ENCODE results near the gene TSPAN15.

The TSPAN15 gene

DNA sequence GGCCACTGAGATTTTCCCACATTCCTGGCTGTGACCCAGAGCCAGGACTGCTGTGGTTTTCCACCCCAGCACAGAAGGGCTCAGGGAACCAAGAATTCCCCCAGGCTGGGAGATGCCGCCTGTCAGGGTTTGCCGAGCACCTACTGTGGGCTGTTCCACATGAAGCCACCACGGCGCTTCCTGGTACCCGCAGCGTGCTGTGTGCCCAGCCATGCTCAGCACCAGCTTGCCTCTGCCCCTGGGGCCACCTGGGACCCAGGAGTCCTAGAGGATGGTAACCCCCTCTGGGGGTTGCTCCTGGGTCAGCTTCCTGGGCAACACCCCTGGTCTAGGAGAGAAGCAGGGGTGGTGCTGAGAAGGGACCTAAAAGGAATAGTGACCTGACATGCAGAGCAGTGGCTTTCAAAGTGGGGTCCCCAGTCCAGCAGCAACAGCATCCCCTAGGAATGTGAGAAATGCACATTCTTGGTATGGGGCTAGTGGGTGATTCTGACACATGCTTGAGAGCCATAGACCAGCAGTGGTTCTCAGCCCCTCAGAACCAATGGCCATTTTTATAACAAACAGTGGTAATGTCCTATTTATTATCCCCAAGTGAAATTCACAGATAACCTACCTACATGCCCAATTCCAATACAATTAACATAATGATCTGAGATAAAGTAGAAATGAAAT lies 53.4 kb downstream of the TSPAN15 start:
- Histone ChIP-seq H3K9me3 (replicated peaks in 1 of 11) (no peaks in the 10 kb centered on the region), H3K27me3 (no peaks in the 10 kb centered on the region), H3K36me3 (peaks cover 0 to 52% (median 0%) of the 10 kb centered on the region in 11 experiments; a peak in 8 of 22 replicates), H3K27ac (no peak overlapping the region), H4K20me1 (no peaks in the 10 kb centered on the region), H3K4me3 (no peak overlapping the region), H3K9ac (peak overlapping the region in 1 of 11 experiments; percentile 0; a peak in 1 of 22 replicates), H3K4me1 (peaks cover 14 to 41% (median 21%) of the 10 kb centered on the region in 10 experiments), H3K4me2 (peak overlapping the region; percentile 6 to 59 (median 37); a peak in 17 of 22 replicates)
- TF ChIP-seq Cebpa-rat (IDR thresholded peaks at IDR 0.05), result no peak

DNA sequence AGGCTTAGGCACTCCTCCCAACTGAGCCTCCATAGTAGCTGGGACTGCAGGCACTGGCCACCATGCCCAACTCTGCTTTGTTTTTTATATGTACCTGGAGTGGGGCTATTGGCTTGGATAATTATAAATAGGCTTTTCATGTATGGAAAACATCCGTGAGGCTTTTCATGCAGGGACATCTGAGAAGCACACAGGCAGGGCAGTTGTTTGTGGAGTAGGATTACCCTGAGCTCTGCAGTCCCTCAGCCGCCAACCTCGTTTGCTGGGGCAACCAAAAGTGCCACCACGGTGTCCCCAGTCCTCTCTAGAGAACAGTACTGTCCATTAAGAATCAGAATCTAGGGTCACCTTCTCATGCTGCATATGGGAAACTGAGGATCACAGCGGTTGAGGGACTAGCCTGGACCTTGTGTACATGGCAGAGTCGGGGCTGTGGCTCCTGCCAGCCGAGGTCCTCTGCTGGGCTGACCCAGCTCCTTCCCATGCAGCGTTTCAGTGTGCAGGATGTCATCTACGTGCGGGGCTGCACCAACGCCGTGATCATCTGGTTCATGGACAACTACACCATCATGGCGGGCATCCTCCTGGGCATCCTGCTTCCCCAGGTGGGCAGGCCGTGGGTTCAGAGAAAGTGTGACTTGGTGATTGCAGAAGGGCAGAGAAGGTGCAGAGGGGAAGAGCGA lies 54.5 kb downstream of the TSPAN15 start:
- no peaks in the 10 kb centered on the region for H4K20me1 ChIP-seq
- H3K27ac ChIP-seq, result no peak overlapping the region
- 0 out of 22 replicates have a peak overlapping the region, but pooled peaks of 2 of the 11 experiments have one; percentile 56 to 59 for H3K4me2 ChIP-seq
- H3K9me3 ChIP-seq (replicated peaks in 1 of 11), result no peaks in the 10 kb centered on the region
- H3K27me3 ChIP-seq, result no peaks in the 10 kb centered on the region
- H3K9ac ChIP-seq, result no peak overlapping the region
- no peak for TF ChIP-seq Cebpa-rat (IDR thresholded peaks at IDR 0.05)
- peaks cover 14 to 41% (median 21%) of the 10 kb centered on the region in 10 experiments for H3K4me1 ChIP-seq
- no peak overlapping the region for H3K4me3 ChIP-seq
- peaks cover 0 to 41% (median 0%) of the 10 kb centered on the region in 11 experiments; a peak in 8 of 22 replicates for H3K36me3 ChIP-seq

DNA sequence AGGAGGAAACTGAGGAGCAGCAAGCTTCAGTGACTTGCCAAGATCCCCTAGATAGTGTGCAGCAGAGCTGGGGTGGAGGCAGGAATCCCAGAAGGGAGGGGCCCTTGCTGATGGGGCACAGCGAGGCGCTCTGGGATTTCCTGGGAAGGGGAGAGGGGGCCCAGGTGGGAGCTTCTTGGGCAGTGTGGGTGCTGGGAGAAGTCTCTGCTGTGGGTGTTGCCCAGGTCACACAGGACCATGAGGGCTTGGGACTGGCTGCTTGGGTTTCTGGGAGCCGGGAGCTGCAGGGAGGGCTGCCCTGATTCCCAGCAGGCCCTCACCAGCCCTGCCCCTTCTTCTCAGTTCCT lies 55.2 kb downstream of the TSPAN15 start:
- peaks cover 14 to 41% (median 21%) of the 10 kb centered on the region in 10 experiments for H3K4me1 ChIP-seq
- peak overlapping the region in 5 of 11 experiments; percentile 5 to 75 (median 59); a peak in 6 of 22 replicates for H3K4me2 ChIP-seq
- H3K9me3 ChIP-seq (replicated peaks in 1 of 11), result no peaks in the 10 kb centered on the region
- H4K20me1 ChIP-seq, result no peaks in the 10 kb centered on the region
- H3K9ac ChIP-seq, result peak overlapping the region in 2 of 11 experiments; percentile 20 to 24; a peak in 1 of 22 replicates
- TF ChIP-seq Cebpa-rat (IDR thresholded peaks at IDR 0.05), result no peak
- H3K36me3 ChIP-seq, result peaks cover 0 to 35% (median 0%) of the 10 kb centered on the region in 11 experiments; a peak in 7 of 22 replicates
- H3K4me3 ChIP-seq, result no peak overlapping the region
- H3K27me3 ChIP-seq, result no peaks in the 10 kb centered on the region
- peak overlapping the region in 3 of 11 experiments; percentile 7 to 42 (median 7); a peak in 1 of 22 replicates for H3K27ac ChIP-seq

DNA sequence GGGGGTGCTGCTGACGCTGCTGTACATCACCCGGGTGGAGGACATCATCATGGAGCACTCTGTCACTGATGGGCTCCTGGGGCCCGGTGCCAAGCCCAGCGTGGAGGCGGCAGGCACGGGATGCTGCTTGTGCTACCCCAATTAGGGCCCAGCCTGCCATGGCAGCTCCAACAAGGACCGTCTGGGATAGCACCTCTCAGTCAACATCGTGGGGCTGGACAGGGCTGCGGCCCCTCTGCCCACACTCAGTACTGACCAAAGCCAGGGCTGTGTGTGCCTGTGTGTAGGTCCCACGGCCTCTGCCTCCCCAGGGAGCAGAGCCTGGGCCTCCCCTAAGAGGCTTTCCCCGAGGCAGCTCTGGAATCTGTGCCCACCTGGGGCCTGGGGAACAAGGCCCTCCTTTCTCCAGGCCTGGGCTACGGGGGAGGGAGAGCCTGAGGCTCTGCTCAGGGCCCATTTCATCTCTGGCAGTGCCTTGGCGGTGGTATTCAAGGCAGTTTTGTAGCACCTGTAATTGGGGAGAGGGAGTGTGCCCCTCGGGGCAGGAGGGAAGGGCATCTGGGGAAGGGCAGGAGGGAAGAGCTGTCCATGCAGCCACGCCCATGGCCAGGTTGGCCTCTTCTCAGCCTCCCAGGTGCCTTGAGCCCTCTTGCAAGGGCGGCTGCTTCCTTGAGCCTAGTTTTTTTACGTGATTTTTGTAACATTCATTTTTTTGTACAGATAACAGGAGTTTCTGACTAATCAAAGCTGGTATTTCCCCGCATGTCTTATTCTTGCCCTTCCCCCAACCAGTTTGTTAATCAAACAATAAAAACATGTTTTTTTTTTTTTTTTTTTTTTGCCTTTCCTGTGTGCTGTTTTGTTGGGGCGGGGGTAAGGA lies 55.8 kb downstream of the TSPAN15 start:
- Histone ChIP-seq H3K27me3 (no peaks in the 10 kb centered on the region), H3K36me3 (peaks cover 0 to 35% (median 0%) of the 10 kb centered on the region in 11 experiments; a peak in 7 of 22 replicates), H3K9ac (peak overlapping the region in 3 of 11 experiments; percentile 20 to 45 (median 24); a peak in 2 of 22 replicates), H3K9me3 (replicated peaks in 1 of 11) (no peaks in the 10 kb centered on the region), H3K4me2 (peak overlapping the region; percentile 22 to 83 (median 59)), H4K20me1 (no peaks in the 10 kb centered on the region), H3K4me3 (0 out of 20 replicates have a peak overlapping the region, but pooled peaks of 1 of the 10 experiments have one; percentile 34), H3K27ac (peak overlapping the region in 8 of 11 experiments; percentile 7 to 42 (median 14); a peak in 6 of 22 replicates), H3K4me1 (peaks cover 14 to 41% (median 21%) of the 10 kb centered on the region in 10 experiments)
- TF ChIP-seq Cebpa-rat (IDR thresholded peaks at IDR 0.05), result no peak

DNA sequence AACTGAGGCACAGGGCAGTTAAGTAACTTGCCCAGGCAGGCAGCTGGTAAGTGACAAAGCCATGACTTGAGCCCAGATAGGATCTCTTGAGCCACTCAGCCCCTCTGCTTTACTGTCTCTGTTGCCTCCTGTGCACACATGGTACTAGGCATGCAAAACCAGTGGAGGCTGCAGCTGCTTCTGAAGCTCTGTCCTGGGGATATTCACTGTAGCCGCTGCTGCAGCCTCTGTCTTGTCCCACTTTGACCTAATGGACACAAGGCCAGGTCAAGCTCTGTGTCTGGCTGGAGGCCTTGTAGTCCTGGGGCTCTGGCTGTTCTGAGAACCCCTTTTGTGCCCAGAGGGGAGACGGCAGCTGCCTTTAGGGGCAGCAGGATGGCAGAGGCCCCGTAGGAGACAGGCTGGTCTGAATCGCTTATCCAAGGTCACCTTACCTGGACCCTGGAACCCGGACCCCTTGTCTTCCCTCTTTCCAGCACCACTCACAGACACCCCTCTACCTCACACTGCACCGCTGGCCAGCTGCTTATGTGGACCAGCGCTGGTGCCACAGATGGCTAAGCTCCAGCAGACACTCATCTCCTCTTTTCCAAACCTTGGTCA lies 57.6 kb downstream of the TSPAN15 start:
- Histone ChIP-seq H3K9ac (0 out of 22 replicates have a peak overlapping the region, but pooled peaks of 1 of the 11 experiments have one; percentile 22), H3K9me3 (replicated peaks in 1 of 11) (no peaks in the 10 kb centered on the region), H3K4me2 (no peak overlapping the region), H3K4me1 (peaks cover 14 to 46% (median 27%) of the 10 kb centered on the region in 10 experiments), H3K4me3 (no peak overlapping the region), H4K20me1 (no peaks in the 10 kb centered on the region), H3K36me3 (peaks cover 0 to 22% (median 0%) of the 10 kb centered on the region in 11 experiments; a peak in 6 of 22 replicates), H3K27ac (no peak overlapping the region), H3K27me3 (no peaks in the 10 kb centered on the region)
- TF ChIP-seq Cebpa-rat (IDR thresholded peaks at IDR 0.05), result no peak

DNA sequence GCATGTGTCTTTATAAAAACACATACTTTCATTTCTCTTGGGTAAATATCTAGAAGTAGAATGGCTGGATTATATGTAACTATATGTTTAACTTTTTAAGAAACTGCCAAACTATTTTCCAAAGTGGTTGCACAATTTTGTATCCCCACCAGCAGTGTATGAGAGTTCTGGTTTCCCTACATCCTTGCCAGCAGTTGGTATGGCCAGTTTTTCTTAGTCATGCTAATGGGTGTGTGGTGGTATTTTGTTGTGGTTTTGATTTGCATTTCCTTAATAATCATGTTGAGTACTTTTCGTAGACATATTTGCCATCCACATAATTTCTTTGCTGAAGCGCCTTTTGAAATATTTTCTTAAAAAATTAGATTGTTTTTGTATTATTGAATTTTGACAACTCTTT lies 61.6 kb downstream of the TSPAN15 start:
- Histone ChIP-seq H3K4me2 (peak overlapping the region in 5 of 11 experiments; percentile 2 to 50 (median 50); a peak in 8 of 22 replicates), H3K9ac (0 out of 22 replicates have a peak overlapping the region, but pooled peaks of 1 of the 11 experiments have one; percentile 0), H3K9me3 (replicated peaks in 1 of 11) (no peaks in the 10 kb centered on the region), H3K27me3 (no peaks in the 10 kb centered on the region), H3K4me1 (peaks cover 0 to 12% (median 7%) of the 10 kb centered on the region in 10 experiments; a peak in 11 of 20 replicates), H3K36me3 (peaks cover 0 to 4% (median 0%) of the 10 kb centered on the region in 11 experiments; a peak in 3 of 22 replicates), H3K4me3 (no peak overlapping the region), H4K20me1 (peaks cover 0 to 14% (median 0%) of the 10 kb centered on the region in 11 experiments; a peak in 3 of 22 replicates), H3K27ac (no peak overlapping the region)
- 0 out of 22 replicates have a peak, but pooled peaks of 1 of the 11 experiments have one; percentile 15 for TF ChIP-seq Cebpa-rat (IDR thresholded peaks at IDR 0.05)

DNA sequence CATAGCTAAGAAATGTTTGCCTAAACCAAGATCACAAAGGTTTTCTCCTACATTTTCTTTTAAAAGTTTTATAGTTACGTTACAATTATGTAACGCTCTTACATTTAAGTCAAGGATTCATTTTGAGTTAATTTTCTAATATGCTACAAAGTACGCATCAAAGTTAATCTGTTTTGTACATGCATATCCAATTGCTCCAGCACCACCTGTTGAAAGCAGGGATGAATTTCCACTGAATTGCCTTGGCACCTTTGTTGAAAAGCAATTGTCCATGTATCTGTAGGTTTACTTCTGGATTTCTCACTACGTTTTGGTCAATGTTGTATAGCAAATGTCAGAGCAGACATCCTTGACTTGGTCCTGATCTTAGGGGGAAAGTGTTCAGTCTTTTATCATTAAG lies 62.4 kb downstream of the TSPAN15 start:
- no peaks in the 10 kb centered on the region for H3K9me3 ChIP-seq (replicated peaks in 1 of 11)
- peak overlapping the region in 2 of 11 experiments; percentile 50; a peak in 1 of 22 replicates for H3K4me2 ChIP-seq
- H3K4me3 ChIP-seq, result no peak overlapping the region
- no peak overlapping the region for H3K9ac ChIP-seq
- H3K4me1 ChIP-seq, result peaks cover 0 to 12% (median 7%) of the 10 kb centered on the region in 10 experiments; a peak in 10 of 20 replicates
- no peaks in the 10 kb centered on the region for H3K27me3 ChIP-seq
- TF ChIP-seq Cebpa-rat (IDR thresholded peaks at IDR 0.05), result no peak
- H3K27ac ChIP-seq, result no peak overlapping the region
- H3K36me3 ChIP-seq, result peaks cover 0 to 4% (median 0%) of the 10 kb centered on the region in 11 experiments; a peak in 3 of 22 replicates
- peaks cover 0 to 14% (median 0%) of the 10 kb centered on the region in 11 experiments; a peak in 3 of 22 replicates for H4K20me1 ChIP-seq

Measured in BLaER1 treated with 17β-estradiol and CSF1 and Interleukin-3, amounts not matched to agents 10 nM and 100 nM (cell line).